Activated CD4-positive, alpha-beta T cell treated with anti-CD3 and anti-CD28 coated beads, Interleukin-10, Interleukin-2, amounts not matched to agents 100 ng/mL and 50 ng/mL, durations not matched to agents 16 hours and 8 hours (primary cell): Measurements from ENCODE around the gene RNASE13.
"Not testable (repeated sequence)": the region's sequence is repeated elsewhere in the genome, so short reads cannot be mapped to it uniquely, and the experiment has no call there.

Experiments
- DNase-seq: peaks from one replicate; pipeline ENCODE4 v3.0.0-alpha.2; 2020

Gene RNASE13

DNA sequence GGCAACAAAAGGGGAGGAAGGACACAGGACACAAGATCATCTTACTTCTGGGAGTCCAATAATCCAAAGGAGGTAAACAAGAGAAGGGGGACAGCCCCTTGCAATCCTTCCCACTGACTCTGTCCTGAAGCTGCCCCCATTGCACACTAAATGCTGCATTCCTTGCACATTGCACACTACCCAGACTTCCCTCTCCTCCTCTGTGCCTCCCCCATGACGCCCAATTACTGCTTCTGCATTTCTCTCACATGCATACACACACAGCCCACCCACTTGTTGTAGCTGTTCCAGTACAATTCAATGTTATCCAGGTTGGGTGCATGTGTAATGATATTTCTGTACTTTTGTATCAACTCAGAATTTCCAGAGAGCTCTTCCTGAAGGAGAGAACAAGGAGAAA lies 15.2 kb downstream of the RNASE13 start:
- DNase-seq: no peak

DNA sequence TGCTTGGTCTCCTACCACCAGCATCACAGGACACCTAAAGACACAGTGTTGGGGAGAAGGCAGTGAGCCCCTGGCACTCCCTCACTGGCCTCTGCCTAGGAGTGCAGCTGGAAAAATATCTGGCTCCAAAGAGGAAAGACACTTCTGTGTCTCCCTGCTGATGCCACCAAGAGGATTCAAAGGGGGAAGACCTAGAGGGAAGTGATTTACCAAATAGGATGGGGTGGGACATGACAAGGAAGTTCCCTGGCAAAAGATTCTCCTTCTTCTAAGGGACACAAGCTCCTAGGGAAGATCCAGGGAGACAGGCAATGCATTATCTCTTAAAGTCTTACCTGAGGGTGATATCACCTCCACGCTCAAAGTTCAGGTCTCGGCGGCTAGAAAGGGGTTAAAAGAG lies 15.8 kb downstream of the RNASE13 start:
- DNase-seq: no peak

DNA sequence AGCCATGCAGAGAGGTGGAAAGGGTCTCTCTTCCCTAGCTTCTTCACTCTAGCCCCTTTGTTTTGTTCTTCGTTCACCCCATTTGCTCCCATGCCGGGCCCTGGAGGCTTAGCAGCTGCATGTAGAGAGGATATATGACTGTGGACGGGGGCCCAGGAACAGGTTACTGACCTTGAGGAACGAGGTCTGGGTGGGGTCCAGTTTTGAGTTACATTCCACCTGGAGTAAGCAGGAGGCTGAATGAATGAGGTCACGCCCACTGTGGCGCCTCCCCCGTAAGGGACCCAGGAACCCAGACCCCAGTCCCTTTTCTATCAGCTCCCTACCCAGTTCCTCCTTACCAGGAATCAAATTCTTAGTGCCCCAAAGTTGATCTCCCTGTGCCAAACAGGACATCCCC lies 16.3 kb downstream of the RNASE13 start:
- no peak for DNase-seq

DNA sequence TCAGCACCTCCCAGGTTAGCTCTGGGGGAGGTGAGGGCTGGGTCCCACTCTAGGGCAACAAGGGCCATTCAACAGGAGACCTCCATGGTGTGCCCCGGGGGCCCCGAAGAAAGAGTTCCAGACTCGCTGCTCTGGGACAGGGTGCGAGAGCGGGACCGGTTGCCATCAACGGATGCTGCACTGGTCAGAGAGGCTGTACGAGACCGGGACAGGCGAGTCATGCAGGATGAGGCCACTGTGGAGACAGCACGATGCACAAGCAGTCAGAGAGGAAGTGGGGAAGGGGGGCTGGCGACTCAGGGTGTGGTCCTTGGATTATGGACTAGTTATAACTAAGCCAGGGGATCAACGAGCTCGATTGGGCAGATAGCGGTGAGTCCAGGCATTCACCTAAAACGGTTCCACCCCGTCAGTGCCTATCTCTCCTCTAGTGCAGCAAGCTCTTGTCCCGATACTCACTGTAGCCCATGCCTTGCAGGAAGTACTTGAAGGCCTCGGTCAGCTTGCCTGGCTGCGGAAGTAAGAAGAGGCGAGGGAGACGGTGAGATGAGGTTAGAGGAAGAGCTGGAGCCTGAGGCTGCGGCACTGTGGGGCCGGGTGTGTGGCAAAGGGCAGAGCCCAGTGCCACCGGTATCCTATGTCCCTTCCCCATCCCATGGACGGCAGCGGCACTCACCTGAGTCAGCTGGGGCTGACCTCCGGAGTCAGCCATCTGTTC lies 16.9 kb downstream of the RNASE13 start:
- no peak for DNase-seq

DNA sequence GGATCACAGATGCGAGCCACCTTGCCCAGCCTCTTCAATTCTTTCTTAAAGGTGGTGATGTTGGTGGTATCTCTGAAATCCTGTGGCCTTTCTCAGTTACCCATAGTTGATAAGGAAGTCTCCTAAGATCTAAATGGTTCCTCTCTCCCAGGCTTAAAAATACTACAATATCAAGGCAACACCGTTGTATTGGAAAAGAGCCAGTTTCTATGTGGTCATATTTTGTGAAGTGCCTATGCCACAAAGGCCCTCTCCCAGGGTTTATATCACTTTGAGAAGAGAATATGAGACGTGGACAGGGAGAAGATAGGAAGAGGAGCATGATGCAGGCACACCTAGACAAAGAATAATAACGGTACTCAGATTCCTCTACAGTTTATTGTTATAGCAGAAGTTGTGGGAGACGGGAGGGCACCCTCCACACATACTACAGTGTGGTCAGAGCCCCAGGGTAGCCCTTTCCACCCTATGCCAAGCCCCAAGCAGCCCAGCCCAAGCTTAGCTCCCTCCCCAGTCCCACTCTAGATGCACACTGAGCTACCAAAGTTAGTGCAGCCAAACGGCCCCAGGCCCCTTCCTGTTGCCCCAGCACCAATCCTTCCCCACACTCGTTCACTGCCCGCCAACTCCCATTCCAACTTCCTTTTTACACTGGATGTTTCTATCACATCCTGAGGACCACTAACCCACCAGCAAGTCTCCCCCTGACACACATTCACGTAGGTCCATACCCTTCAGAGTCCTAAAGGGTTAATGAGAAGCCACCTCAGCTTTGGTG lies 18.0 kb downstream of the RNASE13 start:
- DNase-seq: no peak

DNA sequence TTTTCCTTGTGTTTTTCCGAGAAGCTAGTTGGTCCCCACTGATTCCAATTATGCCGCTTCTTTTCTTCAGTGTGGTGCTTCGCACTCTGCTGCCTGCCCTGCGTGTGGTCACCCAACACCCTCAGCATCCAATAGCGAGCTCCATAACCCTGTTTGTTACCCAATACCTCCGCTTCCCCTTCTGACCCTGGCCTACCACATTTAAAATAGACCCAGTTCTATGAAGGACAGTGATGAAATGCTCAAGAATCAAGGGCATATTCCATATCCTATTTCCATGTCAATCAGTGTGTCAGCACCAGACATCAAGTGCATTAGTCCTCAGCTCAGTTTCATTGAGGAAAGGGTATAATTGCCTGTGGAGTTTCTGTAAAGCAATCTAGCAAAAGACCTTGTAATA lies 19.3 kb downstream of the RNASE13 start:
- DNase-seq: no peak

DNA sequence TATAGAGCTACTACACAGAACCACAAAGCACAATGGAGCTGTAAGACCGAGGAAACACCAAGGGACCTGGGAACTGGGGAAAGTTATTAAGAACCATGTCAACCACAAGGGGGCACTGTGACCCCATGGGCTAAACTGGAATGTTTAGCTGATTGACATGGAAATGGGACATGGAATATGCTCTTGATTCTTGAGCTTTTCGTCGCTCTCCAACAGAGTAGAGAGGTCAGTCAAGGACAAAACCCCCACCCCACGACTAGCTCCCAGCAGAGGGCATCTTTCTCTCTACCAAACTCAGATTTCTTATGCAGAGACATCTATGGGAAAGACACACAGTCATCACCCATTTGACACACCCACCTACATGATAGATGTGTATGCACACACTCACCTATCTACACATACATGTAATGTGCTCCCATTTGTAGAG lies 19.8 kb downstream of the RNASE13 start:
- DNase-seq: peak; percentile 73

DNA sequence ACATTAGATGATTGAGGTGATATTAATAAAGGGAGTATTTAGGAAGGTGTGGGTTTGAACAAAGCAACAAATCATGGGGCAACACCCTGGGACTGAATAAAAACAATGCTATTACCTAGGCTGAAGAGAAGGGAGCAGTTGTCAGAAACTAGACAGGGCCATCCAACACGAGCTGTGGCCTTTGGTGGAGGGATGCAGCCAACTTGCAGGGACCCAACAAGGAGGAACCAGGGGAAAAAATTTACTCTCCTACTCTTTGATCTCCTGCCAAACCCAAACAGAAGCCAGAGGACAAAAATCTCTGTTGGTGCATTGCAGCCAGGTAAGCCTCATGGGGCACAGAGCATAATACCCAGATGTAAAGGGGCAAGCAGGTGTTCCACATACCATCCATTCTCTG lies 23.5 kb downstream of the RNASE13 start:
- DNase-seq: no peak

DNA sequence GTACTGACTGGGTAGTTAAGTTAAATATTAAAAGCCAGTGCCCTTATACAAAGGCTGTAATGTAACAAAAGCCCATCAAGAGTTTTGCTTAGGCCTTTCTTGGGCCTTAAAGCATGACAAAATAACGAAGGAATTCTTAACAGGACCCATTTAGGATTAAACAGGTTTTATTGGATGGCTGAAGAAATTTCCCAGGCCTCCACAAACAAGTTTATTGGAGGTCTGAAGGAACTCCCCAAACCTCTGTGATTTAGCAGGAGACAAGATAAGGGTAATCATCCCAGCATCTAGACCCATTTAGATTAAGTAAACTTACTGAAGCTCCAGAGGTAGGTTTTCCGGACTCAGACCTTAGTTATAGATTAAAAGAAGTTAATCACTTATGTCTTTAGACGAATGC lies 24.9 kb downstream of the RNASE13 start:
- DNase-seq: not testable (repeated sequence)

DNA sequence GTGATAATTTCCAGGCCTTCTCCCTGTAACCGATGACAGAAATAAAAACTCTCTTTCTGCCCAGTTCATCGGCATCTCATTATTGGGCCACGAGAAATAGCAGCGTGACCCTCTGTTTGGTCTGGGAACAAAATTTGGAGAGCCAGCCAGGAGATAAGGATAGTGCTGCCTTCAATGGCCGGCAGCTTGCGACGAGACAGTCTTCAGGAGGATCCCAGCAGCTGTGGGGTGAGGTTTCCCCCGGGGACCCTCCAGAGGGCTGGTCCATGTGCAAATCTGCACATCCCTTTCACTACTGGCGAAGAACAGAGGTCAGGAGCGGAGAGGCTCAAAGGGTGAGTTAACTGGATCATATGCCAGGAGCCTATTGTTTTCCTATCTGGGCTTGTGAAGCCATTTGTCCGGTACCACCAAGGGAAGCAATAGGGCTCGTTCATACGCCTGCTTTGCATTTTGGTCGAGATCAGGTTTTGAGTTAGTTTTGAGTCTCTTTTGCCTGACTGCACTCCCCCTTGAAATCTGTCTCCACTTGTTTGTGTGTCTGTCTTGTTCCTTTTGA lies 30.7 kb downstream of the RNASE13 start:
- DNase-seq: no peak

DNA sequence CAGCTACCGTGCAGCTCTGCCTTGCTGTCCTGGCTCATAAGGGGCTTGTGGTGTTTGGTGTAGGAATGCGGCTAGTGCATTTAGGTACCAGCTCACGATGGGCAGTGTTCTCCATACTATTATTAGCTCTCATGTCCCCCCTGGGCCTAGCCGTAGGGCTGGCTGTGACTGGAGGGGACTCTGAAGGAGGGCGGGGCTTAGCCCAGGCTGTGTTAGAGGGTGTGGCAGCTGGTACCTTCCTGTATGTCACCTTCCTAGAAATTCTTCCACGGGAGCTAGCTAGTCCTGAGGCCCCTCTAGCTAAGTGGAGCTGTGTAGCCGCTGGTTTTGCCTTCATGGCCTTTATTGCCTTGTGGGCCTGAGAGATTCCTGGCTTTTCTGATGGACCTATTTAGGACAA lies 33.4 kb downstream of the RNASE13 start:
- no peak for DNase-seq

DNA sequence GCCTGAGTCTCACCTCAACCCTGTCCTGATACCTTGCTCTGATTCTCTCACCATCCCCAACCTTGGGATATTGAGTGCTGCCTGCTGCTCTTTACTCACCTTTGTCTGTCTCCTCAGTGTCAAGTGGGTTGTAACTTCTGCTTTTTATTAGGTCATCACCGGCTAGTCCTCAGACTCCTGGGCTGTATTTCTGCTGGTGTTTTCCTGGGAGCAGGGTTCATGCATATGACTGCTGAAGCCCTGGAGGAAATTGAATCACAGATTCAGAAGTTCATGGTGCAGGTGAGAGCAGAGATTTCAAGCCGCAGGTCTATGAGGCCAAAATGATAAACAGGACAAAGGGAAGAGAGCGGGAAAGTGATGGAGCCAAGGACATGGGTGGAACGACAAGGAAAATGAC lies 35.0 kb downstream of the RNASE13 start:
- DNase-seq: no peak

DNA sequence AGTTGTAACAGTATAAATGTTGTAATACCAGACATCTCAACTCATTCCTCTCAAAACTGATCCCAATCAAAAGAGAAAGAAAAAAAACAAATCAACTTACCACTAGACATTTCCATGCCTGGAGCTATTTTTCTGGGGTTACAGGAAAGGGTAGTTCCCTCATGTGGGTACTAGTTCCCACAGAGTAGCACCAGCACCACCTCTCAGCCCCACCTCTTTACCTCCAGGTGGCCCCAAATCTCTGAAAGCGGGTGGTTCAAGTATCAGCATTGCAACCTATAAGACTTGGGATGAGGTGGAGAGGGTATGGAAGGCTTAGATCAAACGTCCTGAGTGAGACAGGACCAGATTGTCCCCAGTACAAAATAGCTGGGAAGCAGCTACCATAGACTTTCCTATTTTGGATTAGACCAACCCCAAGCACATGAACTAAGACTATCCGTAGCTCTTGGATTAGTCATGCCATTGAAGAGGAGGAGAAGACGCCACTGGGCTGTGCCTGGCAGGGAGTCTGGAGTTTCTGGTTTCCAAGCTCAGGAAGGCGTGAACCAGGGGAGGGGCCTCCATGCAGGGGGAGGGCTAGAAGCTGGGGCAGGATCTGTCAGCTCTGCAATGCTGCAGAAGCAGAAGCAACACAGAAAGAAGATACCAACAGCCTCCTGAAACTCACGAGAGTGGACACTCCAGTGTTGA lies 35.8 kb downstream of the RNASE13 start, which contains the start of gene SLC39A2:
SLC39A2 (plus strand) TSS at position 620 of the 693 bp plus-strand sequence. CDS start 154 bp downstream, outside the sequence.
- no peak for DNase-seq

DNA sequence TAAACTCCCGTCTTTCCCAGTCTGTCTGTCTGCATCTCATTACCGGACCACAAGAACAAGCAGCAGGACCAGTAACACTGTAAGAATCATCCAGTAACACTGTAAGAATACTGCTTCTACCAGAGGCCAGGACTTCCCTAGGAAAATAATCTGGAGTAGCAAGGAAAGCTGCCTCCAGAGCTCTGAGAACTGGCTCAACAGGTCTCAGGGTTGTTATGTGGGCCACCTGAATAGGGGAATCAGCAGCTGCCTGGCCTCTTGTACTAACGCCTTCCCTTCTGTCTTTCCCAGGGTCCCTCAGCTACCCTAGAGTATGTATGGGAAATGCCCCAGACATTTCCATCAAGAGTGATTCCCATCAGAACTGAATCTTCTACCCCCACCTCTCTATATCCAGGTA lies 36.5 kb downstream of the RNASE13 start:
- DNase-seq: no peak

DNA sequence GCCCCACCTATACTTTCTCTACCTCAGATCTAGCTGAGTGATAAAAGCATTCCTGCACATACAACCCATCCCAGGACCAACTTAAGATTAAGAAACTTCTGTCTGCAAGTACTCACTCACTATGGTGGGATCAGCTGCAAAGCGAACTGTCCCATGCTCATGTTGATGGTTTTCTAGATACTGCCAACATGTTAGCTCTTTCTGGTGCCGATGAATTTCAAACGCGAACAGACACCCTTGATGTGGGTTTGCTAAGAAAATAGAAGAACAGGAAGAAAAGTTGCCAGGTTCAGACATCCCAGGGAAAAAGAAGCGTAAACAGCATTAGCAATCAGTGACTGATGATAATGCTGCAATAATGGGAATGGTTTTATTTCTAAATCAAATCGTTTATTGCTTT lies 37.0 kb downstream of the RNASE13 start:
- no peak for DNase-seq

DNA sequence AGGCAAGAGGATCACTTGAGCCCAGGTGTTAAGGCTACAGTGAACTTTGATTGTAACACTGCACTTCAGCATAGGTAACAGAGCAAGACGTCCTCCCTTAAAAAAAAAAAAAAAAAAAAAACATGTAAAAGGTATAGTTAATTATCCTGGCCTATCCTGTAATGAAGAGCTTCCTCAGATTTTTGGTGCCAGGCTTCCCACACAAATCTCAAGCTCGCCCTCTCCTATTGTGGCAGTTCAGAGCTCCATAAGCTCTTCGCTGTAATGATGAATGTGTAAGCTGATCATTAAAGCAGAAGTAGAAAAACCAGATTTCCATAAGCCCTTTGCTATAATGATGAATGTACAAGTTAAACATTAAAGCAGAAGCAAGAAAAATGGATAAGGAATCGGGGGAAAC lies 37.5 kb downstream of the RNASE13 start:
- no peak for DNase-seq

DNA sequence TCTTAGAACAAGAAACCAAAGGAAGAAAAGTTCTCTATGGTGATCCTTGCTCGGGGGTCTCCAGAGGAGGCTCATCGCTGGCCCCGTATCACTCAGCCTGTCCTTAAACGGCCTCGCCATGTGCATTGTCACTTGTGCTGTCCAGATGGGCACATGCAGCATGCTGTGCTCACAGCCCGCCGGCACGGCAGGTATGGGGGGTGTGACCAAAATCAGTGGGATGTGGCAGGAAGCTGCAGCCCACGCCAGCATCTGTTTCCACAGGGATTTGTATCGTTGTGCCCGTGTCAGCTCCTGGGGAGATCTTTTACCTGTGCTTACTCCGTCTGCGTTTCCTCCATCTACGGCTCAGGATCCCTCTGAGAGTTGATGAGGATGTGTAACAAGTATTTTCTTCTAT lies 38.1 kb downstream of the RNASE13 start:
- no peak for DNase-seq

DNA sequence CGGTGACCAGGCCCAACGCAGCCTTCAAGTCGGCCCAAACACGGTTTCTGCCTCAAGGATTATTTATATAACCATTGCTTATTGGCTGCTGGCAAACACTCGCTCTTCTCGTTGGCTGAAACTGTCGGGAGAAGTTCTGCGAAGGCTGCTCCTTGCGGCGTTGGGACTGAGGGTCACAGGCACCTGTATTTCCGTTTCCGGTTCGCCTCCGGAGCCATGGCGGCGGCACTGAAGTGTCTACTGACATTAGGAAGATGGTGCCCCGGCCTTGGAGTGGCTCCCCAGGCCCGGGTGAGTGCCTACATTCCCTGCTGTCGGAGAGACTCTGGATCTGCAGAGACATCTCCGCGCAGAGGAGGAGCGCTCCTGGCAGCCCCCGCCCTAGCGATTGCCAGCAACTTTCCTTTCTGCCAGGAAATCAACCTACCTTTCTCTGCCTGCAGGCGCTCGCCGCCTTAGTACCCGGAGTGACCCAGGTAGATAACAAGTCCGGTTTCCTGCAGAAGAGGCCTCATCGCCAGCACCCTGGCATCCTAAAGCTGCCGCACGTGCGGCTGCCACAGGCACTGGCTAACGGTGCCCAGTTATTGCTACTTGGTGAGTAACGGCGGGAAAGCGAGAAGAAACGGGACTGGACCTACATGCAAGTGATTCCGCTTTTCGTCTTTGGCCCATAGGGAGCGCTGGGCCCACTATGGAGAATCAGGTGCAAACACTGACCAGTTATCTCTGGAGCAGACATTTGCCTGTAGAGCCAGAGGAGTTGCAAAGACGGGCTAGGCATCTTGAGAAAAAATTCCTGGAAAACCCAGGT lies 44.6 kb downstream of the RNASE13 start, which contains the start of gene METTL17:
METTL17 (plus strand) TSS at position 194 of the 814 bp plus-strand sequence; CDS start at position 217, 23 bp downstream.
- DNase-seq: peak; percentile 96

DNA sequence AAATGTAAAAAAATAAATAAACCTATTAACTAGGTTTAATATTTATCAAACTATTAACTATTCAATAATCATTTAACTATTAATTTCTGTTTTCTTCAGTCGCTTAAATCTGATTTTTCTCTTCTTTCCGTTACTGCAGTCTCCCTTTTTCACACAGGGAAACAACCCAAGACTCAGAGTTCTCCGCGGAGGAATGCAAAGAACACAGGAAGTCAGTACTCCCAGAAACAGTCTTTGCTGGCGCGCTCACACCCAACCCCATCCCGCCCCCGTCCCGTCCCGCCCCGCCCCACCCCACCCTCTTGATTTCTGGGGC lies 45.2 kb downstream of the RNASE13 start:
- DNase-seq: no peak

DNA sequence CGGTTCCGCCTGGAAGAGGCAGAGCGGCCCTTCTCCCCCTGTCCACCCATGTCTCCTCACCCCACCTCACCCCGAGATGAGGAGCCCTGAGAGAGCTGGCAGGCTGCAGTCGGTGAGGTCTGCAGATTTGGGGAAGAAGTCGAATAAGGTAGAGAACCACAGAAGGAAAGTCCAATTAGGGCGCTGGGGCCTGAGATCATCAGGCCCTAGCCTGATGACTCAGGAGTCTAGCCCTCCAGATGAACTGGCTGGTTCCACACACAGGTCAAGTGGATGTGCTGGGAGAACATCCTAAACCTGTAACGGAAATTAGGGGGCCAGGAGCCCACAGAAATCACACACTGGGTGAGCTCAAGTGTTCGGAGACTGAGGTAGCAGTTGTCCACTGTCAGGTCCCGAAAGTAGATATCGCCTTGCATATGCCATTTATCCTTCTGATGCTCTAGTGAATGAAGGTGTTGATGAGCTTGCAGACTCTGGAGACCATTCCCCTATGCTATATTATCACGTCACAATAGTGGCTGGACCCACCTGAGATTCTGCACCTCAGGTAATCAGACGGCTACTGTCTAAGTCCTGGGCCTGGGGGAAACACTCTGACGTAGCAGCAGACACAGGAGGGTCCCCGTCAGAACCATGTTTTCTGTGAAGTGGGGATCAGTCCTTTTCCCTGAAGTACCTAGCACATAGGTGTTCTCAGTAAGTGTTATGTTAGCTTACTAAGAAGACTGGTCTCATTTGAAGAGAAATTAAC lies 45.7 kb downstream of the RNASE13 start:
- no peak for DNase-seq

DNA sequence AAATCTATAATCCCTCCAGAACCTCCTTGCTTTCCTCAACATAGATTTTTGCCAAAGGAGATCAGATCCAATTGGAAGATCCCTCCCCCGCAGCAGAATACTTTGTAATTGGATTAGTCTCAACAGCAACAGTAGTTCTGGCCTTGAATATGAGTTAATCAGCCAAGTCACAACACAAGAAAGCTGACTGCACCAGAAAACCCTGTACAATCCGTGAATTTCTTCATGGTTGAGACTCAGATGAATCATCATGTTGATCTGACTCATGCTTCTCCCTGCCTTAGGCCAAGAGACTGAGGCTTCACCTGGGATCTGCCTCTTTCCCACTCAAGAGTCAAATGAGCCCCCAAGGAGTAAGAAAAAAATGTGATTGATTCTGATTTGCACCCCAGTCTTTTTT lies 47.8 kb downstream of the RNASE13 start:
- DNase-seq: peak; percentile 67

DNA sequence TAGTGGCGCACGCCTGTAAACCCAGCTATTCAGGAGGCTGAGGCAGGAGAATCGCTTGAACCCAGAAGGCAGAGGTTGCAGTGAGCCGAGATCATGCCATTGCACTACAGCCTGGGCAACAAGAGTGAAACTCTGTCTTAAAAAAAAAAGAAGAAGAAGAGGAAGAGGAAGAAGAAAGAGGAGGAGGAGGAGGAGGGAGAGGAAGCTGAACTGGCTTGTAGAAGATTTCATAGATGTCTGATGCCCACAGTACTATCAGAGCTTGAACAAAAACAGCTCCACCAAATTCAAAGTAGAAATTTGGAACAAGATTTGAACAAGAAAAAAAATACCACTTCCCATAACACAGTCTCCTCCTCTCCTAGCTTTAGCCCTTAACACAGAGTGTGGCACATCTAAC lies 49.0 kb downstream of the RNASE13 start:
- DNase-seq: not testable (repeated sequence)
